ENCODE results near the gene NR2C2AP.

GRCh38 chr19:19176950-19177349 is 26.3 kb downstream of the NR2C2AP start:
- no peak for TF ChIP-seq CTCF (IDR thresholded peaks at IDR 0.05)
- TF ChIP-seq POLR2AphosphoS5 (IDR thresholded peaks at IDR 0.05), result no peak

All from breast epithelium (tissue), 3 donors.